Fibroblast of pulmonary artery (primary cell): ENCODE data around the gene KHDC1L.
"Not testable (repeated sequence)": the region's sequence is repeated elsewhere in the genome, so short reads cannot be mapped to it uniquely, and the experiment has no call there.

Experiments
- DNase-seq: peaks from one replicate; pipeline ENCODE4 v3.0.0-alpha.2; 2010; ENCODE audit warnings: low read depth
- H3K4me3 ChIP-seq: replicated peaks from 2 replicates; pipeline ENCODE4 v1.5.1; 2011; ENCODE audit warnings: low read depth, mild to moderate bottlenecking, control low read depth, low read length, moderate library complexity
- TF ChIP-seq, protein P1 (sequence below): IDR thresholded peaks from 2 replicates; pipeline ENCODE4 v1.5.1; 2011; ENCODE audit warnings: mild to moderate bottlenecking, control low read depth, low read length, inconsistent platforms; ENCODE audit errors: missing control alignments

KHDC1L gene

DNA sequence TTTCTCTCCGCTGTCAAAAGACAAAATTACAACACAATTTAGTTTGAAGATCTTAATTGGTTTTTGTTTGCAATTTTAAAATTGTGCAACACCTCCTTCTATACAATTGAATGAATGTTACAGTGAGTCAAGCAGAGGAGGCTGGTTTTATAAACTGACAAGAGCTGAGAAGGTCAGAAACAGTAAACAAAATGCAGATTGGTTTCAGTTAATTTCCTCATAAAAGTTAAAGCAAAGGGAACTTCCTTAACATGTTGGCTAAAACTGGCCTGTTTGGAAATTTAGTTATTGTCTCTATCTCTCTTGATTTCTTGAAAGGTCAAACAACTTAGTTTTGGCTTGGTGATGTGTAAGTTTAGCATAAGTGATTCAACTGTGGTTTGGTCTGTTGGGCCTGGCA, 22.2 kb downstream of the KHDC1L start:
- DNase-seq = no peak
- TF ChIP-seq, protein P1, sequence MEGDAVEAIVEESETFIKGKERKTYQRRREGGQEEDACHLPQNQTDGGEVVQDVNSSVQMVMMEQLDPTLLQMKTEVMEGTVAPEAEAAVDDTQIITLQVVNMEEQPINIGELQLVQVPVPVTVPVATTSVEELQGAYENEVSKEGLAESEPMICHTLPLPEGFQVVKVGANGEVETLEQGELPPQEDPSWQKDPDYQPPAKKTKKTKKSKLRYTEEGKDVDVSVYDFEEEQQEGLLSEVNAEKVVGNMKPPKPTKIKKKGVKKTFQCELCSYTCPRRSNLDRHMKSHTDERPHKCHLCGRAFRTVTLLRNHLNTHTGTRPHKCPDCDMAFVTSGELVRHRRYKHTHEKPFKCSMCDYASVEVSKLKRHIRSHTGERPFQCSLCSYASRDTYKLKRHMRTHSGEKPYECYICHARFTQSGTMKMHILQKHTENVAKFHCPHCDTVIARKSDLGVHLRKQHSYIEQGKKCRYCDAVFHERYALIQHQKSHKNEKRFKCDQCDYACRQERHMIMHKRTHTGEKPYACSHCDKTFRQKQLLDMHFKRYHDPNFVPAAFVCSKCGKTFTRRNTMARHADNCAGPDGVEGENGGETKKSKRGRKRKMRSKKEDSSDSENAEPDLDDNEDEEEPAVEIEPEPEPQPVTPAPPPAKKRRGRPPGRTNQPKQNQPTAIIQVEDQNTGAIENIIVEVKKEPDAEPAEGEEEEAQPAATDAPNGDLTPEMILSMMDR = no peak
- H3K4me3 ChIP-seq = no peak overlapping the region

DNA sequence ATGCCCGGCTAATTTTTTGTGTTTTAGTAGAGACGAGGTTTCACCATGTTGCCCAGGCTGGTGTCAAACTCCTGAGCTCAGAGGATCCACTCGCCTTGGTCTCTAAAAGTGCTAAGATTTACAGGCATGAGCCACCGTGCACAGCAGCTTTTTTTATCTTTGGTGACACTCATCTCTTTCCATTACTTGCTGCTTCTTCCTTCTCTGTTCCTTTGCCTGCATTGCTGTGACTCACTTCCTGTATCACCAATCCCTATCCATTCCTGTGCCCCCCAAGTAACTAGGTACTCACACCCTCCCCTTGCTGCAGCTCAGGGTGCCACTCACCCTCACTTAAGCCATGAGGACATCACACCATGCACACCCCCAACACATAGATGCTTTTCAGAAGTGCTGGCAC, 24.6 kb downstream of the KHDC1L start:
- no peak for DNase-seq
- no peak overlapping the region for H3K4me3 ChIP-seq
- TF ChIP-seq, protein P1 = no peak

DNA sequence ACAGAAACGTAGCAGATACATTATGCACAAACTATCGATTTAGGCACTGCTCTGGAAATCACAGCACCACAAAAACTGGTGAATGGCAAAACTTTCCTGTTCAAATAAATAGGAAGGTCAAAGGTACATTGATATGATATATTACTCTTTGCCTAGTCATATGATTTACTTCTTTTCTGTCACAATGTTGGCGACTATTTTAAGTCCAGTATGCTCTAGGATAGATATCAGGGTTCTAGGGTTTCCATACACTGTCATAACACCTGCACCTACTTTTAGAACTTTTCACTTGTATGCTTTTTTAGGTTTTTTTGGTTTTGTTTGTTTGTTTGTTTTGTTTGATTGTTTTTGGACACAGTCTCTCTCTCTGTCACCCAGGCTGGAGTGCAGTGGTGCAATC, 25.0 kb downstream of the KHDC1L start:
- no peak overlapping the region for H3K4me3 ChIP-seq
- no peak for DNase-seq
- TF ChIP-seq, protein P1 = no peak

DNA sequence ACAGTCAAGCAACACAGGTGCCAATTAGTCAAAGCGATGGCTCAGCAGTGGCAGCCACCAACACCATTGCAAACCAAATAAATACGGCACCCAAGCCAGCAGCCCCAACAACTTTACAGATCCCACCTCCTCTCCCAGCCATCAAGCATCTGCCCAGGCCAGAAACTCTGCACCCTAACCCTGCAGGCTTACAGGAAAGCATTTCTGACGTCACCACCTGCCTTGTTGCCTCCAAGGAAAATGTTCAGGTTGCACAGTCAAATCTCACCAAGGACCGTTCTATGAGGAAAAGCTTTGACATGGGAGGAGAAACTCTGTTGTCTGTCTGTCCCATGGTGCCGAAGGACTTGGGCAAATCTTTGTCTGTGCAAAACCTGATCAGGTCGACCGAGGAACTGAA, 30.6 kb downstream of the KHDC1L start:
- TF ChIP-seq, protein P1 = no peak
- no peak overlapping the region for H3K4me3 ChIP-seq
- DNase-seq = no peak

DNA sequence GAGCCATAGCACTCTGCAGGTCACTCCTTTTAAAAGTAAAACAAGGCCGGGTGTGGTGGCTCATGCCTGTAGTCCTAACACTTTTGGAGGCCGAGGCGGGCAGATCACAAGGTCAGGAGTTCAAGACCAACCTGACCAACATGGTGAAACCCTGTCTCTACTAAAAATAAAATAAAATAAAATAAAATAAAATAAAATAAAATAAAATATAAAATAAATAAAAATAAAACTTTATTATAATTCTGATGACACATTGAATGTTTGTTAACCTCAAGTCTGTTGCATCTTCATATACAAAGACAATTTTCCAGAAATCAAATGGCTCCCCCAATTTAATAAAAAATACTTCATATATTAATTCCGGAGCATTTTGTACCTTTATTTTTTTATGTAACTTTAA, 32.0 kb downstream of the KHDC1L start:
- not testable (repeated sequence) for DNase-seq, H3K4me3 ChIP-seq

DNA sequence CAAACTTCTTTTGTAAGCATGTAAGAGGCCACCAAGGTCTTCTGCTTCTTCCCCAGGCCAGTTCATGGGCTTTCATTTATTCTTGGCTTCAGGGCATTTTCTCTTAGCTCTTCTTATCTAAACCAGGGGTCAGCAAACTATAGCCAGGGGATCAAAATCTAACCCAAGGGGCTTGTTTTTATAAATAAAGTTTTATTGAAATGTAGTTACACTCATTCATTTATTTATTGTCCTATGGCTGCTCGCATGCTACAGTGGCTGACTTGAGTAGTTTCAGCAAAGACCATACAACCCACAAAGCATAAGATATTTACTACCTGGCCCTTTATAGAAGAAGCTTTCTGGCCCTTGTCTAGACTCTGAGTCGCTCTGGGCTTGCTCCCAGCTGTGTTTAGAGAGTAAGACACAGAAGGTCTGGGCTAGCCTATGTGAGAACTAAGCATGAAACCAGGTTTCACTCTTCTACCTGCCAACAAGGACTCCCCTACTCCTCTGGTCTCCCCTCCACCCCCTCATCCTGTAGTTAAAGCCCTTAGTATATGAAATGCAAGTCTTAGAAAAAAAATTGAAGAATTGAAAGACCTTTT, 43.2 kb downstream of the KHDC1L start:
- H3K4me3 ChIP-seq = no peak overlapping the region
- TF ChIP-seq, protein P1 = no peak
- no peak for DNase-seq

DNA sequence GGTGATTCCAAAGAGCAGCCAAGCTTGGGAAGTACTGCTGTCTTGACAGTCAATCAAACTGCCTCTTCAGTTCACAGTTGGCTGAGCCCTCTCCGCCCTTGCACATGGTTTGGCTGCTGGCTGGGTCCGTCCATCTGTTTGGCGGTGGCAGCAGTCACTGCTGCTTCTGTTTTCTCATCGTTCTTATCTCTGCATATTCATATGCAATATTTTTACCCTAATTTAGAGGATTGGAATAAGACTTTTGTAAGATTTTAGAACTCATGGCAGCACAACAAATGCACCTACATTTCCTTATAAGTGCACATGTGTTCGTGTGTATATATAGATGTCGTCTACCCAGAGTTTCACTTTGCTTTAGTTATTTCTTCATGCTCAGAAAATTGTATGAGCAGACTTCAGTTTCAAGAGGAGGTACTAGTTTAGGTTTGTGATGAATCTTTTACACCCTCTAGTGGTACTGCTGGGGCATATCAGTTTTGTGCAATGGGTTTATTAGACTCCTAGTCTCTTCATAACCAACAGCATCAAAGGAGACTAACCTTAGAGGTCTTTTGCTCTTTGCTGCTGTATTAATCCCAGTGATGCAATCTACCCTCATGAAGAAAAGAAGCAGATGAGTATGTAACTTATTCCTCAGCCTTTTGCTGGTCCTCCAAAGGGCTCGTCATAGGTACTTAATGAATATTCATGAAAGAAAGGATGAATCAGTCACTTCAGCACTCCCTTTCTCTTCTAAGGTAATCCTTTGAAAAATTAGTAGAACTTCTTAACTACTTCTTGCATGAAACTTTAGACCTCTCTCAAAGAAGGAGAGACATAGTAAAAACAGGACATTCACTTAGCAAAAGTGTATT, 44.3 kb downstream of the KHDC1L start:
- H3K4me3 ChIP-seq = peak overlapping the region; percentile 51
- TF ChIP-seq, protein P1 = peak; percentile 95
- DNase-seq = peak; percentile 85
